ENCODE results near the gene NRXN3.

The NRXN3 gene

DNA sequence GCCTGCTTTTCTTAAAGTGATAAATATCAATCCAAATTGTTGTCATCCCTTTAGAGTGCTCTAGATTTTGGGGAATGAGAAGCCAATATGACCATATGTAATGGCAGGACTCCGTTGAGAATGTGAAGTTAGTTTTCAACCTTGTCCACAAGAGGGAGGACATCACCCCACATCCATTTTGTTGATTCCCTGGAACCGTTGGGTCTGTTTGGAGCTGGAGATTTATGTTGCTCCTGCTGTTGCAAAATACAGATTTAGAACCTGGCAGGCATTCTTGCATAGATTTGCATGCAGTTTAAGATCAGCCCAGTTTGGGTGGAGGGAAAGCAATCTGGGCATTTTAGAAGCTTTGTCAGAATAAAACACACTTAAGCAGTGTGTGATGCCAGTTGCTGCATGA, 620.1 kb downstream of the NRXN3 start:
- CTCF ChIA-PET = no interaction called here

DNA sequence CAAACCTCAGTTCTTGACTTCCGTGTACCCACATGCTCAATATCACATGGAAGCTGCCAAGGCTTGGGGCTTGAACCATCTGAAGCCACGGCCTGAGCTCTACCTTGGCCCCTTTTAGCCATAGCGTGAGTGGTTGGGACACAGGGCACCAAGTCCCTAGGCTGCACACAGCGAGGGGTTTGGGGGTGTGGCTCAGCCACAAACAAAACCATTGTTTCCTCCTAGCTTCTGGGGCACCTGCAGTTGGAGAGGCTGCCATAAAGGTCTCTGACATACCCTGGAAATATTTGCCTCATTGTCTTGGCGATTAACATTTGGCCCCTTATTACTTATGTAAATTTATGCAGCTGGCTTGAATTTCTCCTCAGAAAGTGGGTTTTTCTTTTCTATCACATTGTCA, 628.6 kb downstream of the NRXN3 start:
- TF ChIP-seq ZNF384 (IDR thresholded peaks at IDR 0.05) (no peak), ELF4 (IDR thresholded peaks at IDR 0.05) (no peak), SP1 (IDR thresholded peaks at IDR 0.05) (no peak), LEF1 (IDR thresholded peaks at IDR 0.05; ENCODE audit: borderline replicate concordance) (no peak), SUZ12 (IDR thresholded peaks at IDR 0.05) (no peak), FOXA1 (IDR thresholded peaks at IDR 0.05) (no peak)
- DNase-seq (ENCODE audit: extremely low spot score) = no peak
- POLR2A ChIA-PET = interaction anchor here (0.5 kb wide), 1 partner anchor 230 kb away, joined by 4 read pairs; no protein-coding TSS in a partner anchor
- CTCF ChIA-PET = no interaction called here

More for the DNA sequence above, 620.1 kb downstream of the NRXN3 start:
- POLR2A ChIA-PET = no interaction called here
- TF ChIP-seq ZNF384 (IDR thresholded peaks at IDR 0.05) = no peak
- no peak for TF ChIP-seq LEF1 (IDR thresholded peaks at IDR 0.05; ENCODE audit: borderline replicate concordance)
- TF ChIP-seq L3MBTL2 (conservative IDR thresholded peaks at IDR 0.05) = no peak
- TF ChIP-seq BHLHE40 (IDR thresholded peaks at IDR 0.05; ENCODE audit: borderline replicate concordance) = no peak
- TF ChIP-seq FOXM1 (IDR thresholded peaks at IDR 0.05; ENCODE audit: borderline replicate concordance) = no peak
- no peak for TF ChIP-seq TARDBP (IDR thresholded peaks at IDR 0.05)
- no peak for TF ChIP-seq FOXK2 (IDR thresholded peaks at IDR 0.05)
- TF ChIP-seq ARNT (IDR thresholded peaks at IDR 0.05) = no peak
- no peak for TF ChIP-seq CTBP1 (IDR thresholded peaks at IDR 0.05; ENCODE audit: borderline replicate concordance)
- no peak for TF ChIP-seq FOXA1 (IDR thresholded peaks at IDR 0.05)
- no peak for TF ChIP-seq ELF4 (IDR thresholded peaks at IDR 0.05)
- no peak for TF ChIP-seq HDGF (IDR thresholded peaks at IDR 0.05; ENCODE audit: borderline replicate concordance)
- TF ChIP-seq PKNOX1 (IDR thresholded peaks at IDR 0.05) = no peak
- TF ChIP-seq NFRKB (IDR thresholded peaks at IDR 0.05) = no peak
- TF ChIP-seq SP1 (IDR thresholded peaks at IDR 0.05) = no peak
- TF ChIP-seq SUZ12 (IDR thresholded peaks at IDR 0.05) = no peak
- no peak for DNase-seq (ENCODE audit: extremely low spot score)

- POLR2A ChIA-PET = no interaction called here
- TF ChIP-seq ZNF384 (IDR thresholded peaks at IDR 0.05) = no peak
- no peak for TF ChIP-seq BHLHE40 (IDR thresholded peaks at IDR 0.05; ENCODE audit: borderline replicate concordance)
- no peak for TF ChIP-seq SUZ12 (IDR thresholded peaks at IDR 0.05)
- CTCF ChIA-PET = no interaction called here
- DNase-seq (ENCODE audit: extremely low spot score) = no peak
Measured at GRCh38 chr14:78805570-78805969, 635.4 kb downstream of the NRXN3 start.

- TF ChIP-seq ARNT (IDR thresholded peaks at IDR 0.05) = no peak
- no peak for TF ChIP-seq FOXM1 (IDR thresholded peaks at IDR 0.05; ENCODE audit: borderline replicate concordance)
- TF ChIP-seq FOXA1 (IDR thresholded peaks at IDR 0.05) = no peak
- no peak for TF ChIP-seq PKNOX1 (IDR thresholded peaks at IDR 0.05)
- TF ChIP-seq ELF4 (IDR thresholded peaks at IDR 0.05) = no peak
- no peak for TF ChIP-seq FOXK2 (IDR thresholded peaks at IDR 0.05)
- no peak for TF ChIP-seq TARDBP (IDR thresholded peaks at IDR 0.05)
- no peak for TF ChIP-seq SUZ12 (IDR thresholded peaks at IDR 0.05)
- no peak for TF ChIP-seq SP1 (IDR thresholded peaks at IDR 0.05)
- no peak for TF ChIP-seq LEF1 (IDR thresholded peaks at IDR 0.05; ENCODE audit: borderline replicate concordance)
- no peak for TF ChIP-seq HDGF (IDR thresholded peaks at IDR 0.05; ENCODE audit: borderline replicate concordance)
- TF ChIP-seq L3MBTL2 (conservative IDR thresholded peaks at IDR 0.05) = no peak
- TF ChIP-seq ZNF384 (IDR thresholded peaks at IDR 0.05) = no peak
- ChIA-PET CTCF (no interaction called here), POLR2A (no interaction called here)
- DNase-seq (ENCODE audit: extremely low spot score) = no peak
Measured at GRCh38 chr14:78823035-78823434, 652.9 kb downstream of the NRXN3 start.

DNA sequence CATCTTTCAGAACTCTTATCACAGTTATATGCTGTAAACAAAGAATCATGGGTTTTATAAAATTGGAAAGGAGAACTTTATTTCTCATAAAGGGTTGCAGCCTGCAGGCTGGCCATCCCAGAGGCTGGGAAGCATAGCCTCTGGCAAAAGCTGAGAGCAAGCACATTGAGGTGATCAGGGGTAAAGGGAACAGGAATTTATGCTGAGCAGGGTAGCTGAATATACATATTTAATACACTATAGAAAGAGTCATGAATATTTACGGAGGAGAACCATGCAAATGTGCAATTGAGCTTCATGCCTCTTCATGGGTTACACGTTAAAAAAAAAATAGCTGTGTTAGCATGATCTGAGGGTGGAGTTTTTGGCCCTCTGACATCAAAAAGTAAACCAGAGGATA, 653.3 kb downstream of the NRXN3 start:
- DNase-seq (ENCODE audit: extremely low spot score) = no peak
- ChIA-PET CTCF (no interaction called here), POLR2A (no interaction called here)
- TF ChIP-seq SUZ12 (IDR thresholded peaks at IDR 0.05) (no peak), PKNOX1 (IDR thresholded peaks at IDR 0.05) (no peak), TARDBP (IDR thresholded peaks at IDR 0.05) (no peak), FOXA1 (IDR thresholded peaks at IDR 0.05) (no peak), ZNF384 (IDR thresholded peaks at IDR 0.05) (no peak), L3MBTL2 (conservative IDR thresholded peaks at IDR 0.05) (no peak), FOXK2 (IDR thresholded peaks at IDR 0.05) (no peak), FOXM1 (IDR thresholded peaks at IDR 0.05; ENCODE audit: borderline replicate concordance) (no peak), BHLHE40 (IDR thresholded peaks at IDR 0.05; ENCODE audit: borderline replicate concordance) (no peak), SP1 (IDR thresholded peaks at IDR 0.05) (no peak), ARNT (IDR thresholded peaks at IDR 0.05) (no peak), NFRKB (IDR thresholded peaks at IDR 0.05) (no peak), ELF4 (IDR thresholded peaks at IDR 0.05) (no peak)

GRCh38 chr14:78829274-78829673, 659.1 kb downstream of the NRXN3 start:
- CTCF ChIA-PET = no interaction called here
- no peak for TF ChIP-seq ZNF384 (IDR thresholded peaks at IDR 0.05)
- TF ChIP-seq HDGF (IDR thresholded peaks at IDR 0.05; ENCODE audit: borderline replicate concordance) = no peak
- TF ChIP-seq ELF4 (IDR thresholded peaks at IDR 0.05) = no peak
- TF ChIP-seq FOXK2 (IDR thresholded peaks at IDR 0.05) = no peak
- no peak for TF ChIP-seq PKNOX1 (IDR thresholded peaks at IDR 0.05)
- no peak for TF ChIP-seq SP1 (IDR thresholded peaks at IDR 0.05)
- TF ChIP-seq FOXM1 (IDR thresholded peaks at IDR 0.05; ENCODE audit: borderline replicate concordance) = no peak
- TF ChIP-seq CTBP1 (IDR thresholded peaks at IDR 0.05; ENCODE audit: borderline replicate concordance) = no peak
- TF ChIP-seq LEF1 (IDR thresholded peaks at IDR 0.05; ENCODE audit: borderline replicate concordance) = no peak
- DNase-seq (ENCODE audit: extremely low spot score) = no peak
- POLR2A ChIA-PET = no interaction called here

All from HEK293T (cell line).